GM23248 (cell line): ENCODE measurements around the gene CDRT4.

Experiments
- EZH2 ChIP-seq: fragments of 200-600 bp; sonication (generic); IDR thresholded peaks from 2 replicates; pipeline ENCODE4 v1.6.1; 2018; ENCODE audit warnings: antibody characterized with exemption, mild to moderate bottlenecking; ENCODE audit not compliant: insufficient read depth, poor library complexity, severe bottlenecking
- EZH2phosphoT487 ChIP-seq: fragments of 200-600 bp; sonication (generic); IDR thresholded peaks from 2 replicates; pipeline ENCODE4 v1.6.1; 2018; ENCODE audit warnings: antibody characterized with exemption, moderate library complexity, mild to moderate bottlenecking, low read depth; ENCODE audit not compliant: insufficient read depth

GRCh38 chr17:15457723-15458094, 9.7 kb downstream of the CDRT4 start:
- TF ChIP-seq EZH2phosphoT487 (no peak), EZH2 (no peak)
